CD4-positive, alpha-beta memory T cell (primary cell): ENCODE data around the gene TSPAN14. TPM values are rescaled to one million over a fixed set of nuclear protein-coding genes. Genes with fewer than 3 reads are reported as not detected.
A peak's percentile ranks its signal among the peaks of the same experiment; 100 is the strongest.
"Not testable (repeated sequence)": the region's sequence is repeated elsewhere in the genome, so short reads cannot be mapped to it uniquely, and the experiment has no call there.

Experiments
- CTCF ChIA-PET: fragments of 350-600 bp; sonication (Branson Sonifier 250); formaldehyde crosslinking; loops from one replicate; lab custom pipeline; 2021; ENCODE audit warnings: inconsistent platforms; ENCODE audit not compliant: partially characterized antibody; lab: Charles Lee
- POLR2A ChIA-PET: fragments of 350-600 bp; sonication (Branson Sonifier 250); formaldehyde crosslinking; loops from one replicate; lab custom pipeline; 2021; ENCODE audit not compliant: partially characterized antibody; lab: Charles Lee
- DNase-seq, 5 donors: peaks; one replicate each; pipeline versions ENCODE4 v3.0.0 to v3.0.0-alpha.2; 2020 to 2022; ENCODE audit warnings: mixed read lengths in 1 of 5
- H3K27ac ChIP-seq: one replicate; pipeline ENCODE4 v1.7.0; 2013; ENCODE audit warnings: low read depth, low read length
- H3K27me3 ChIP-seq: 2 replicates; pipeline ENCODE4 v1.7.0; 2013; ENCODE audit warnings: mild to moderate bottlenecking, low read length, moderate library complexity; ENCODE audit not compliant: insufficient read depth
- H3K36me3 ChIP-seq: 2 replicates; pipeline ENCODE4 v1.7.0; 2013; ENCODE audit warnings: mild to moderate bottlenecking, low read length, moderate library complexity; ENCODE audit not compliant: insufficient read depth
- H3K4me1 ChIP-seq: 2 replicates; pipeline ENCODE4 v1.7.0; 2013; ENCODE audit warnings: mild to moderate bottlenecking, low read length, moderate library complexity; ENCODE audit not compliant: insufficient read depth
- H3K4me3 ChIP-seq, 2 donors: one replicate each; pipeline ENCODE4 v1.7.0; 2013; ENCODE audit warnings: low read length in 2 of 2, mild to moderate bottlenecking in 1 of 2
- H3K9me3 ChIP-seq, 2 donors: one replicate each; pipeline ENCODE4 v1.7.0; 2013; ENCODE audit warnings: low read length in 2 of 2, control low read depth in 1 of 2; ENCODE audit not compliant: control insufficient read depth in 1 of 2
- H3K27ac Mint-ChIP-seq, 7 donors: one replicate each; pipeline ENCODE4 v1.8.0; 2020 to 2021; ENCODE audit warnings: mixed read lengths in 7 of 7, mild to moderate bottlenecking in 6 of 7, inconsistent platforms in 3 of 7, moderate library complexity in 3 of 7
- H3K27me3 Mint-ChIP-seq, 2 donors: one replicate each; pipeline ENCODE4 v1.8.0; 2020 to 2021; ENCODE audit warnings: mixed read lengths in 2 of 2
- H3K36me3 Mint-ChIP-seq, 2 donors: one replicate each; pipeline ENCODE4 v1.8.0; 2020 to 2021; ENCODE audit warnings: mixed read lengths in 2 of 2, inconsistent platforms in 1 of 2, mild to moderate bottlenecking in 1 of 2
- H3K4me1 Mint-ChIP-seq, 4 donors: one replicate each; pipeline ENCODE4 v1.8.0; 2020 to 2021; ENCODE audit warnings: mixed read lengths in 4 of 4, mild to moderate bottlenecking in 1 of 4
- H3K4me3 Mint-ChIP-seq, 8 donors: one replicate each; pipeline ENCODE4 v1.8.0; 2020 to 2021; ENCODE audit warnings: mixed read lengths in 8 of 8, mild to moderate bottlenecking in 7 of 8, moderate library complexity in 6 of 8, inconsistent platforms in 3 of 8
- H3K9me3 Mint-ChIP-seq, 8 donors: one replicate each; pipeline ENCODE4 v1.8.0; 2020 to 2021; ENCODE audit warnings: mixed read lengths in 8 of 8, mild to moderate bottlenecking in 5 of 8, inconsistent platforms in 3 of 8, moderate library complexity in 1 of 8
- intact Hi-C: fragments of 100-400 bp; cut with micrococcal nuclease; formaldehyde crosslinking; loops from one replicate; pipeline ENCODE4 v1.15.1; 2023
- polyA plus RNA-seq, 2 donors: library from polyadenylated mRNA; unstranded; fragments of 300-500 nt; fragmentation: Illumina TruSeq; gene quantifications; one replicate each; pipeline ENCODE4 v1.2.3, GENCODE V29; 2021
- total RNA-seq, 2 experiments: library from RNA; stranded (reverse); gene quantifications; one replicate each; pipeline ENCODE4 v1.2.3, GENCODE V29; 2021

The TSPAN14 gene
- total and polyA plus RNA-seq, 4 experiments from 2014 or later: 148 to 246 (median 152) TPM

DNA sequence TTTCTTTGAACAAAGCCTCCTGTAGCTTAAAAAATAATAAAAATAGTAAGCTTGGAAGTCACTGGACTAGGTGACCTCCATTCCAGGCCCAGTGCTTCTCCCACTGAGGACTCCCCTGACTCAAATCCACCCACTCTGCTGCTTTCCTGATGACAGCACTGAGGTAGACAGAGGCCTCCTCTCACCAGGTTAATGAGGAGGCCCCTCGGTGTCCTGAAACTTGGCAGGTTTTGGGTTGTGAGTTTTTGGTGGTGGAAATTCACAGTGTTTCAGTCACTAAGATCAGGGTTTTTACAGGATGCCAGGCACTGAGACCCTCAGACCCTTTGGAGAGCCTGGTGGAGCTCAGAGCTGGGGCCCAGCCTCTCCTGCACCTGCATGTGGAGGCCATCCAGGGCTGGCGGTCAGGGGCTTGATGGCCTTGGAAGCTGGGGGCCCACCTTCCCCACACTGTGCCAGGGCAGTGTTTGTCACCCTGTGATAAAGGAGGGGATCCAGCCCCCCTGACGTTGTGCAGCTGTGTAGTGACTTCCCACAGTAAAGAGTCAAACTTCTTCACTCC, 19.1 kb downstream of the TSPAN14 start:
- H3K4me3 Mint-ChIP-seq: peak overlapping the region in 7 of 8 donors; percentile 66 to 97 (median 75)
- CTCF ChIA-PET: interaction anchor here (3.6 to 20.7 kb wide), 4 partner anchors 14 to 31 kb away, joined by 39 to 516 read pairs (median 156); no protein-coding TSS in a partner anchor
- H3K36me3 ChIP-seq: peaks cover 28% of the 10 kb centered on the region

DNA sequence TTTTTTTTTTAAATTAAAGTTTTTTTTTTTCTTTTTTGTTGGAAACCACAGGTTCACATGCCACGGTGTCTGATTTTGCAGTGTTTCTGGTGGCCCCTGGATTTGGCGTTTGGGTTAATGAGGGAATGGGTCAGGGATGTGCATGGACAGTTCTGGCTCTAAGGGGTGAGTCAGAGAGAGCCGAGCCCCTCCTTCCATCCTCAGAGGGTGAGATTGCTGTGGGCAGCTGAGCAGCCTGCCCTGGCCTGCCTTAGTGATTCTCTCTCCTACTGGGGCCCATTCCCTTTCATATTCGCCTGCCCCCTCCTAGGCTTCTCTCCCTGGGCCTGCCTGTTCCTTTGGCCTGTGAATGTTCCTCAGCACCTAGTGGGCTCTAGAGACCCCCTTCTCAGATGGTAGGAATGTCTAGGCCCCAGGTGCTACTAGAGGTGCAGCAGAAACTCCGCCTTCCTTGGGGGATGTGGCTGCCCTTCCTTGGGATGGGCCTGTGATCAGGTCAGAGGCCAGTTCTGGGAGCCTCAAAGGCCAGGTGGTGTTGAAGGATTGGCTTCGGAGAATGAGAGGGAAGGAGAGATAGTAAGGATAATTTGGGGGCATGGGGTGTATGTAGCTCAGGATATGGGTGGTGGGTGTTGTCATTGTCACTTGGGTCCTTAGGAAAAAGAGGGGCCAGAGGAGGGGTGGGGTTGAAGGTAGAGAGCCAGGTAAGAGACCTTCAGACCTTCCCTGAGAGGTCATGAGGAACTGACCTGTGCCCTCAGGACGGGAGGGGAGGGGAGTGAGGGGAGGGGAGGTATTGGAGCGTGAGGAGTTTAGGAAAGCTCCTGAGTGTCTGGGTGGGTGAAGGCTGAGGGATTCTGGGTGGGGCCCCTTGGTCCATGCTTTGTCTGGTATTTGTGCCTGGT, 19.8 kb downstream of the TSPAN14 start:
- CTCF ChIA-PET: interaction anchor here (0.9 to 20.7 kb wide), 5 partner anchors 8 to 30 kb away, joined by 4 to 516 read pairs (median 39); no protein-coding TSS in a partner anchor
- intact Hi-C loops: no loop called here
- peak in 1 of 5 donors; percentile 50 for DNase-seq
- peak overlapping the region; percentile 26 to 80 (median 59) for H3K4me3 Mint-ChIP-seq
- H3K36me3 Mint-ChIP-seq: peaks cover 54 to 69% of the 10 kb centered on the region in 2 donors
- H3K27ac Mint-ChIP-seq: peak overlapping the region; percentile 77 to 95 (median 91)
- H3K9me3 ChIP-seq: no peaks in the 10 kb centered on the region
- no peaks in the 10 kb centered on the region for H3K27me3 Mint-ChIP-seq
- H3K9me3 Mint-ChIP-seq: peaks cover 0 to 11% (median 3%) of the 10 kb centered on the region in 8 donors
- H3K4me1 ChIP-seq: peaks cover 97% of the 10 kb centered on the region
- no peaks in the 10 kb centered on the region for H3K27me3 ChIP-seq
- POLR2A ChIA-PET: interaction anchor here (0.8 to 28.7 kb wide), 7 partner anchors 8 to 46 kb away, joined by 3 to 906 read pairs (median 6); partner anchors contain the start of gene TSPAN14
- no peak overlapping the region for H3K4me3 ChIP-seq
- peaks cover 28% of the 10 kb centered on the region for H3K36me3 ChIP-seq
- H3K27ac ChIP-seq: peak overlapping the region; percentile 69
- H3K4me1 Mint-ChIP-seq: peaks cover 66 to 93% (median 83%) of the 10 kb centered on the region in 4 donors

More for the DNA sequence above, 19.1 kb downstream of the TSPAN14 start:
- peaks cover 52 to 67% of the 10 kb centered on the region in 2 donors for H3K36me3 Mint-ChIP-seq
- H3K27me3 Mint-ChIP-seq: no peaks in the 10 kb centered on the region
- DNase-seq: no peak
- peaks cover 0 to 10% (median 3%) of the 10 kb centered on the region in 8 donors for H3K9me3 Mint-ChIP-seq
- peak overlapping the region; percentile 88 to 96 (median 94) for H3K27ac Mint-ChIP-seq
- Histone ChIP-seq H3K4me1 (peaks cover 100% of the 10 kb centered on the region), H3K27me3 (no peaks in the 10 kb centered on the region), H3K4me3 (peak overlapping the region in 1 of 2 donors; percentile 29), H3K9me3 (no peaks in the 10 kb centered on the region), H3K27ac (peak overlapping the region; percentile 69)
- POLR2A ChIA-PET: interaction anchor here (1.5 to 31.9 kb wide), 4 partner anchors 14 to 47 kb away, joined by 3 to 906 read pairs (median 656); partner anchors contain the start of gene TSPAN14
- intact Hi-C loops: no loop called here
- H3K4me1 Mint-ChIP-seq: peaks cover 67 to 94% (median 83%) of the 10 kb centered on the region in 4 donors

DNA sequence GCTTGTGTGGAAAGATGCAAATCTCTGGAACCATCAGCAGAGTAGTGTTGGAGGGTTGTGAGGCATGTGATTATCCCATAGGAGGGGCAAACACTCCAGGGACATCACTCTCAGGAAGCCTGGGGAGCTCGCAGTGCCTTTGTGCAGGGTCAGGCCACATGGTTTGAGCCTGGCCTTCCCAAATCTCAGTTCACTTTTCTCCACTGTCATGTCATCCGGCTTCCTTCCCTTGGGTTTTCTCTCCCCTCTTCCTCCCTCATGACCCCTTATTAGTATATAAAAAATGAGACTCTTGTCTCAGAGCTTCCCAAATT, 20.4 kb downstream of the TSPAN14 start:
- peak overlapping the region; percentile 69 for H3K27ac ChIP-seq
- peaks cover 28% of the 10 kb centered on the region for H3K36me3 ChIP-seq
- ChIA-PET POLR2A (interaction anchor here (0.8 to 28.7 kb wide), 6 partner anchors 9 to 30 kb away, joined by 3 to 906 read pairs (median 8); partner anchors contain the start of gene TSPAN14), CTCF (interaction anchor here (0.9 to 20.7 kb wide), 5 partner anchors 9 to 30 kb away, joined by 4 to 516 read pairs (median 5); no protein-coding TSS in a partner anchor)
- no peaks in the 10 kb centered on the region for H3K27me3 ChIP-seq
- H3K4me3 ChIP-seq: no peak overlapping the region
- Mint-ChIP-seq H3K27ac (peak overlapping the region; percentile 82 to 95 (median 91)), H3K9me3 (peaks cover 0 to 11% (median 3%) of the 10 kb centered on the region in 8 donors), H3K27me3 (no peaks in the 10 kb centered on the region), H3K4me1 (peaks cover 63 to 87% (median 77%) of the 10 kb centered on the region in 4 donors), H3K36me3 (peaks cover 54 to 66% of the 10 kb centered on the region in 2 donors), H3K4me3 (peak overlapping the region in 6 of 8 donors; percentile 26 to 60 (median 46))
- peak in 1 of 5 donors; percentile 1 for DNase-seq
- H3K4me1 ChIP-seq: peaks cover 91% of the 10 kb centered on the region
- intact Hi-C loops: no loop called here
- H3K9me3 ChIP-seq: no peaks in the 10 kb centered on the region

- intact Hi-C loops: no loop called here
- peaks cover 63 to 84% (median 75%) of the 10 kb centered on the region in 4 donors for H3K4me1 Mint-ChIP-seq
- peaks cover 54 to 64% of the 10 kb centered on the region in 2 donors for H3K36me3 Mint-ChIP-seq
- peak overlapping the region in 5 of 8 donors; percentile 27 to 60 (median 50) for H3K4me3 Mint-ChIP-seq
- peak in 1 of 5 donors; percentile 30 for DNase-seq
- CTCF ChIA-PET: interaction anchor here (0.9 to 20.7 kb wide), 5 partner anchors 9 to 30 kb away, joined by 4 to 516 read pairs (median 5); no protein-coding TSS in a partner anchor
- Histone ChIP-seq H3K9me3 (no peaks in the 10 kb centered on the region), H3K4me3 (no peak overlapping the region), H3K4me1 (peaks cover 87% of the 10 kb centered on the region), H3K36me3 (peaks cover 28% of the 10 kb centered on the region), H3K27ac (peak overlapping the region; percentile 69), H3K27me3 (no peaks in the 10 kb centered on the region)
- POLR2A ChIA-PET: interaction anchor here (0.8 to 28.7 kb wide), 7 partner anchors 7 to 30 kb away, joined by 3 to 906 read pairs (median 10); partner anchors contain the start of gene TSPAN14
- H3K27ac Mint-ChIP-seq: peak overlapping the region; percentile 66 to 95 (median 88)
- peaks cover 0 to 11% (median 3%) of the 10 kb centered on the region in 8 donors for H3K9me3 Mint-ChIP-seq
- no peaks in the 10 kb centered on the region for H3K27me3 Mint-ChIP-seq
Observed at GRCh38 chr10:80474941-80475340, 20.8 kb downstream of the TSPAN14 start.

DNA sequence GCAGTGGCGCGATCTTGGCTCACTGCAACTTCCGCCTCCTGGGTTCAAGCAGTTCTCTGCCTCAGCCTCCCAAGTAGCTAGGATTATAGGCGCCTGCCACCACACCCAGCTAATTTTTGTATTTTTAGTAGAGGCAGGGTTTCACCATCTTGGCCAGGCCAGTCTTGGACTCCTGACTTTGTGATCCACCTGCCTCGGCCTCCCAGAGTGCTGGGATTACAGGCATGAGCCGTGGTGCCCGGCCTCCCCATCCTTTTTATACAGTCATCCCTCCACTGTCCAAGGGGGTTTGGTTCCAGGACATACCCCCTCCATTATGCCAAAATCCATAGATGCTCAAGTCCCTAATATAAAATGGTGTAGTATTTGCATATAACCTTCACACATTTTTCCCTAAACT, 21.5 kb downstream of the TSPAN14 start:
- Mint-ChIP-seq H3K36me3 (peaks cover 57 to 68% of the 10 kb centered on the region in 2 donors), H3K9me3 (peaks cover 0 to 11% (median 3%) of the 10 kb centered on the region in 8 donors), H3K27ac (peak overlapping the region in 6 of 7 donors; percentile 6 to 93 (median 64)), H3K4me1 (peaks cover 63 to 83% (median 74%) of the 10 kb centered on the region in 4 donors), H3K4me3 (peak overlapping the region in 3 of 8 donors; percentile 13 to 43 (median 28))
- Histone ChIP-seq H3K4me1 (peaks cover 80% of the 10 kb centered on the region), H3K36me3 (peaks cover 28% of the 10 kb centered on the region)
- H3K27me3 ChIP-seq, H3K4me3 ChIP-seq, H3K27ac ChIP-seq, H3K27me3 Mint-ChIP-seq, H3K9me3 ChIP-seq, intact Hi-C loops, DNase-seq: not testable (repeated sequence)
- POLR2A ChIA-PET: interaction anchor here (1.5 to 28.7 kb wide), 5 partner anchors 7 to 29 kb away, joined by 4 to 906 read pairs (median 22); partner anchors contain the start of gene TSPAN14
- CTCF ChIA-PET: interaction anchor here (1.1 to 20.7 kb wide), 4 partner anchors 10 to 31 kb away, joined by 4 to 516 read pairs (median 121); no protein-coding TSS in a partner anchor

- Mint-ChIP-seq H3K27ac (peak overlapping the region in 6 of 7 donors; percentile 29 to 91 (median 64)), H3K27me3 (no peaks in the 10 kb centered on the region), H3K4me3 (peak overlapping the region in 4 of 8 donors; percentile 5 to 64 (median 50)), H3K36me3 (peaks cover 58 to 67% of the 10 kb centered on the region in 2 donors), H3K4me1 (peaks cover 58 to 83% (median 73%) of the 10 kb centered on the region in 4 donors), H3K9me3 (peaks cover 0 to 11% (median 3%) of the 10 kb centered on the region in 8 donors)
- Histone ChIP-seq H3K27me3 (no peaks in the 10 kb centered on the region), H3K36me3 (peaks cover 28% of the 10 kb centered on the region), H3K4me3 (no peak overlapping the region), H3K9me3 (no peaks in the 10 kb centered on the region), H3K4me1 (peaks cover 79% of the 10 kb centered on the region), H3K27ac (no peak overlapping the region)
- ChIA-PET CTCF (interaction anchor here (0.7 to 2.4 kb wide), 6 partner anchors 10 to 32 kb away, joined by 4 to 7 read pairs (median 6); no protein-coding TSS in a partner anchor), POLR2A (interaction anchor here (2.0 to 28.7 kb wide), 4 partner anchors 8 to 23 kb away, joined by 7 to 906 read pairs (median 310); partner anchors contain the start of gene TSPAN14)
- no peak for DNase-seq
- intact Hi-C loops: no loop called here
Observed at GRCh38 chr10:80476685-80477084, 22.6 kb downstream of the TSPAN14 start.
